ENCODE data around the gene TPSB2. TPM values are rescaled to one million over a fixed set of nuclear protein-coding genes. Genes with fewer than 3 reads are reported as not detected.

Gene TPSB2
- total and polyA plus RNA-seq, 2 donors (not counting 1 experiment from before 2014, with no cell fraction given), result not detected

DNA sequence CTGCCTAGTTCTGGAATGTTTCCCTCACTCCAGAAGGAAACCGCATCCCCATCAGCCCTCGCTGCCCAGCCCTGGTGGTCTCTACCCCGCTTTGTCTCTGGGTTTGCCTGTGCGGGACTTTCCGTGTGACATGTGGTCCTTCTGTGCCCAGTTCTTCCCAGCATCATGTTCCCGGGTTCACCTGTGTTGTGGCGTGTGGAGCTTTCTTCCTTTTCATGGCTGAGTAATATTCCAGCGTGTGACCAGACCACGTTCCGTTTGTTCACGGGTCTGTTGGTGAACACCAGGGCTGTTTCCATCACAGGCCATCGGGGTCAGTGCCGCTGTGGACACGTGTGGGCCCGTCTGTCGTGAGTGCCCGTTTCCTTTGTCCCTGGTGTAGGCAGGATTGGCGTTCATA, 45.0 kb downstream of the TPSB2 start:
- peaks cover 9% of the 10 kb centered on the region for H3K4me1 ChIP-seq (ENCODE audit: control insufficient read depth, extremely low read depth, insufficient read depth, low read length)
- H2AFZ ChIP-seq (ENCODE audit: low read length), result no peak overlapping the region
- no peaks in the 10 kb centered on the region for H3K79me2 ChIP-seq (ENCODE audit: control insufficient read depth, insufficient read depth, low read length)
- no peaks in the 10 kb centered on the region for H3K9me3 ChIP-seq (ENCODE audit: control insufficient read depth, insufficient read depth, low read depth, low read length)
- H3K9ac ChIP-seq (ENCODE audit: insufficient read depth, low read length), result no peak overlapping the region
- no peaks in the 10 kb centered on the region for H3K27me3 ChIP-seq (ENCODE audit: control insufficient read depth, insufficient read depth, low read length)
- H3K27ac ChIP-seq (ENCODE audit: insufficient read depth, low read length), result no peak overlapping the region
- H3K4me2 ChIP-seq (ENCODE audit: extremely low read depth, insufficient read depth, low read length), result no peak overlapping the region
- H3K4me3 ChIP-seq (replicated peaks in 1 of 4; ENCODE audit: control extremely low read depth in 1 of 4, insufficient read depth in 1 of 4, low read depth in 3 of 4, low read length in 4 of 4), result no peak overlapping the region
- no peaks in the 10 kb centered on the region for H4K20me1 ChIP-seq (ENCODE audit: control insufficient read depth, extremely low read depth, insufficient read depth, low read length)
- H3K36me3 ChIP-seq (ENCODE audit: control insufficient read depth, insufficient read depth, low read length), result no peaks in the 10 kb centered on the region
- TF ChIP-seq EZH2 (IDR thresholded peaks at IDR 0.05; ENCODE audit: low read length, missing control alignments), result no peak
- TF ChIP-seq, protein P1, sequence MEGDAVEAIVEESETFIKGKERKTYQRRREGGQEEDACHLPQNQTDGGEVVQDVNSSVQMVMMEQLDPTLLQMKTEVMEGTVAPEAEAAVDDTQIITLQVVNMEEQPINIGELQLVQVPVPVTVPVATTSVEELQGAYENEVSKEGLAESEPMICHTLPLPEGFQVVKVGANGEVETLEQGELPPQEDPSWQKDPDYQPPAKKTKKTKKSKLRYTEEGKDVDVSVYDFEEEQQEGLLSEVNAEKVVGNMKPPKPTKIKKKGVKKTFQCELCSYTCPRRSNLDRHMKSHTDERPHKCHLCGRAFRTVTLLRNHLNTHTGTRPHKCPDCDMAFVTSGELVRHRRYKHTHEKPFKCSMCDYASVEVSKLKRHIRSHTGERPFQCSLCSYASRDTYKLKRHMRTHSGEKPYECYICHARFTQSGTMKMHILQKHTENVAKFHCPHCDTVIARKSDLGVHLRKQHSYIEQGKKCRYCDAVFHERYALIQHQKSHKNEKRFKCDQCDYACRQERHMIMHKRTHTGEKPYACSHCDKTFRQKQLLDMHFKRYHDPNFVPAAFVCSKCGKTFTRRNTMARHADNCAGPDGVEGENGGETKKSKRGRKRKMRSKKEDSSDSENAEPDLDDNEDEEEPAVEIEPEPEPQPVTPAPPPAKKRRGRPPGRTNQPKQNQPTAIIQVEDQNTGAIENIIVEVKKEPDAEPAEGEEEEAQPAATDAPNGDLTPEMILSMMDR (conservative IDR thresholded peaks at IDR 0.05 in 1 of 2, IDR thresholded peaks at IDR 0.05 in 1 of 2; ENCODE audit: low read depth in 1 of 2, low read length in 2 of 2), result no peak
- no peak for DNase-seq (ENCODE audit: low read depth in 2 of 2)

DNA sequence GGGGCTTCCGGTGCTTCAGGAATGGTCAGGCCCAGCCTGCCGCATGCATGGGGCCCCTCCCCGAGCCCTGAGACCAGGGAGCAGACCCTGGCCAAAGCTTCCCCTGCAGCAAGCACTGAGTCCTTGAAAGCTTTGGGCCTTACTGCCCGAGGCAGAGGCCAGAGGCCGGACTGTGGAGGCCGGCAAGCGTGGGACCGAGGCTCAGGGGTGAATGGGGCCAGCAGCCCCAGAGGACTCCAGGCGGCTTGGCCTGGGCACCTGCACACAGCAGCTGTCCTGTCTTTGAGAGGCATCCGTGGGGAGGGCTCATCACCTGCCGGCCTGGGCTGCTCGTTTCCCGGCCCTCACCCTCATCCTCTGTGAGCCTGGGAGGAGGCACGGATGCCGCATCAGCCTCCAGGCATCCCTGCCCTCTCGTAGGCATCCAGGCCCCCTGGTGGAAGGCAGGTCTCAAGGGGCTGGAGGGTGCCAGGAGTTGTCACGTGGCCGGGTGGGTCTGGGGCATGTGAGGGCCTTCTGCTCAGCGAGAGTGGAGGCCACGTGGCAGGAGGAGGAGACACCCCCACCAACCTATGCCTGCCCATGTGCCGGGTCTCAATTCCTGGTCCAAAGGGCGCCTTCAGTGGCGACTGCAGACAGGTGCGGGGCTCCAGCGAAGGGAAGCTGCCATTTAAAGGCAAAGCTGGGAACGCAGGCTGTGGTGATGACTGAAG, 45.7 kb downstream of the TPSB2 start:
- Histone ChIP-seq H2AFZ (ENCODE audit: low read length) (no peak overlapping the region), H3K27ac (ENCODE audit: insufficient read depth, low read length) (no peak overlapping the region), H3K4me3 (replicated peaks in 1 of 4; ENCODE audit: control extremely low read depth in 1 of 4, insufficient read depth in 1 of 4, low read depth in 3 of 4, low read length in 4 of 4) (no peak overlapping the region), H3K4me1 (ENCODE audit: control insufficient read depth, extremely low read depth, insufficient read depth, low read length) (peaks cover 9% of the 10 kb centered on the region), H3K4me2 (ENCODE audit: extremely low read depth, insufficient read depth, low read length) (no peak overlapping the region), H3K27me3 (ENCODE audit: control insufficient read depth, insufficient read depth, low read length) (no peaks in the 10 kb centered on the region), H3K79me2 (ENCODE audit: control insufficient read depth, insufficient read depth, low read length) (no peaks in the 10 kb centered on the region), H4K20me1 (ENCODE audit: control insufficient read depth, extremely low read depth, insufficient read depth, low read length) (no peaks in the 10 kb centered on the region), H3K9me3 (ENCODE audit: control insufficient read depth, insufficient read depth, low read depth, low read length) (no peaks in the 10 kb centered on the region), H3K9ac (ENCODE audit: insufficient read depth, low read length) (no peak overlapping the region), H3K36me3 (ENCODE audit: control insufficient read depth, insufficient read depth, low read length) (no peaks in the 10 kb centered on the region)
- DNase-seq (ENCODE audit: low read depth in 2 of 2), result no peak
- TF ChIP-seq, protein P1 (conservative IDR thresholded peaks at IDR 0.05 in 1 of 2, IDR thresholded peaks at IDR 0.05 in 1 of 2; ENCODE audit: low read depth in 1 of 2, low read length in 2 of 2), result peak in 1 of 2 donors; percentile 0
- no peak for TF ChIP-seq EZH2 (IDR thresholded peaks at IDR 0.05; ENCODE audit: low read length, missing control alignments)

DNA sequence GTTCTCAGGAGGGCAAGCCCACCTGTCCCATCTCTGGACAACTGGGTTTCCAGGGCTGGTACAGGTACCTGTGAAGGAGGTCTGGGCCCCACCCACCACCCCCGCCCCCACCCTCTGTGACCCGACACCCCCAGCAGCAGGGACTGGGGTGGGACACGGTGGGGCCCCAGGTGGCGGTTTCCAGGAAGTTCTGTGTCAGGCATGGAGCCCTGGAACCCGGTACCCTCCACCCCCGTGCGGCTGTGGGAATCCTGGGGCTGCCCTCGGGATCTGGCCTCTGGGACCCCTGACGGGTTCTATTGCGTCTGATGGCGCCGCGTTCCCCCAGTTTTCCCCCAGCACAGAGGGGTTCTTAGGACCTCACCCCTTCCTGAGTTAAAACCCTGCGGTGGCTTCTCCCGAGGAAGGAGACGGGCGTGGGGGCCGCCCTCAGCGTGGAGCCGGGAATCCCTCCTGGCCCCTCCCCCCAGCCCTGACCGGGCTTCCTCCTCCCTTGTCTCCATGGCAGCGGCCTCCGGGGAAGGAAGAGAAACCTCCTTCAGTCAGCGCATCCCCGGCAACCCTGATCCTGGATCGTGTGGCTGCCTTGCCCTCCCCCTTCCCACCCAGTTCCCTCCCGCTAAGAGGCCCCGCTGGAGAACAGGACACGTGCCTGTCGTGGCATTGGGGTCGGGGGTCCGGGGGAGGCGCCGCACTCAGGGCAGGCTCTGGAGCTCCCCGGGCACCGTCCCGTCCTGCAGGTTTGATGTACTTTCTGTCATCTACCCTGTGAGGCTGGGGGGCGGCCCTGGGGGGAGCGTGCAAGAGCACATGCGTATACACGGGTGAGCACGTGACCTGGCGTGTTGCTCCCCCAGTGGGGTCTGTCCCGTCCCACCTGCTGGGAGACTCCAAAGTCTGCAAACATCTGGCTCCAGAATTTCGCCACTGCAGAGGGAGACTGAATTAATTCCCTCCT, 46.8 kb downstream of the TPSB2 start:
- H3K9me3 ChIP-seq (ENCODE audit: control insufficient read depth, insufficient read depth, low read depth, low read length), result no peaks in the 10 kb centered on the region
- H3K4me2 ChIP-seq (ENCODE audit: extremely low read depth, insufficient read depth, low read length), result no peak overlapping the region
- H3K79me2 ChIP-seq (ENCODE audit: control insufficient read depth, insufficient read depth, low read length), result no peaks in the 10 kb centered on the region
- H4K20me1 ChIP-seq (ENCODE audit: control insufficient read depth, extremely low read depth, insufficient read depth, low read length), result no peaks in the 10 kb centered on the region
- no peaks in the 10 kb centered on the region for H3K27me3 ChIP-seq (ENCODE audit: control insufficient read depth, insufficient read depth, low read length)
- no peak overlapping the region for H3K4me3 ChIP-seq (replicated peaks in 1 of 4; ENCODE audit: control extremely low read depth in 1 of 4, insufficient read depth in 1 of 4, low read depth in 3 of 4, low read length in 4 of 4)
- TF ChIP-seq, protein P1 (conservative IDR thresholded peaks at IDR 0.05 in 1 of 2, IDR thresholded peaks at IDR 0.05 in 1 of 2; ENCODE audit: low read depth in 1 of 2, low read length in 2 of 2), result no peak
- no peak for TF ChIP-seq EZH2 (IDR thresholded peaks at IDR 0.05; ENCODE audit: low read length, missing control alignments)
- H3K27ac ChIP-seq (ENCODE audit: insufficient read depth, low read length), result no peak overlapping the region
- H2AFZ ChIP-seq (ENCODE audit: low read length), result no peak overlapping the region
- no peaks in the 10 kb centered on the region for H3K36me3 ChIP-seq (ENCODE audit: control insufficient read depth, insufficient read depth, low read length)
- DNase-seq (ENCODE audit: low read depth in 2 of 2), result peak; percentile 47 to 74
- peaks cover 9% of the 10 kb centered on the region for H3K4me1 ChIP-seq (ENCODE audit: control insufficient read depth, extremely low read depth, insufficient read depth, low read length)
- H3K9ac ChIP-seq (ENCODE audit: insufficient read depth, low read length), result peak overlapping the region; percentile 70

Measured in fibroblast of lung (primary cell).